HG03432 (cell line): ENCODE data around the gene ETHE1.
"Not testable (repeated sequence)": the region's sequence is repeated elsewhere in the genome, so short reads cannot be mapped to it uniquely, and the experiment has no call there.

ENCODE experiments used
- ATAC-seq: cut with Tn5 transposase; IDR thresholded peaks from one replicate; pipeline ENCODE4 v1.9.1; 2021; ENCODE audit warnings: mild to moderate bottlenecking, moderate library complexity; ENCODE audit not compliant: unreplicated experiment

Gene ETHE1

GRCh38 chr19:43525836-43526771, 897 bp downstream of the ETHE1 start:
- ATAC-seq = no peak

GRCh38 chr19:43524922-43525835, 1.8 kb downstream of the ETHE1 start:
- ATAC-seq = peak; percentile 33

GRCh38 chr19:43523696-43524095, 3.3 kb downstream of the ETHE1 start:
- not testable (repeated sequence) for ATAC-seq

GRCh38 chr19:43522929-43523328, 4.1 kb downstream of the ETHE1 start:
- no peak for ATAC-seq

GRCh38 chr19:43519436-43520088, 7.4 kb downstream of the ETHE1 start:
- ATAC-seq = no peak

GRCh38 chr19:43518051-43518450, 8.9 kb downstream of the ETHE1 start:
- ATAC-seq = no peak

GRCh38 chr19:43512399-43512798, 14.6 kb downstream of the ETHE1 start:
- ATAC-seq = not testable (repeated sequence)

GRCh38 chr19:43511324-43511723, 15.7 kb downstream of the ETHE1 start:
- no peak for ATAC-seq

- ATAC-seq = no peak
These were observed 16.3 kb downstream of the ETHE1 start for GRCh38 chr19:43510713-43511112.

GRCh38 chr19:43507880-43508279, 19.1 kb downstream of the ETHE1 start:
- ATAC-seq = no peak

- no peak for ATAC-seq
These were observed 20.4 kb downstream of the ETHE1 start for GRCh38 chr19:43506629-43507028.

- ATAC-seq = no peak
These were observed 21.1 kb downstream of the ETHE1 start for GRCh38 chr19:43505941-43506340.

GRCh38 chr19:43505186-43505456, 21.9 kb downstream of the ETHE1 start:
- no peak for ATAC-seq

GRCh38 chr19:43504426-43505185, 22.4 kb downstream of the ETHE1 start, which contains the start of gene PHLDB3:
PHLDB3 (minus strand) TSS chr19:43504746; CDS start chr19:43504118, 628 bp downstream.
- peak; percentile 29 for ATAC-seq

- ATAC-seq = peak; percentile 88
These were observed 23.2 kb downstream of the ETHE1 start for GRCh38 chr19:43503501-43504425.

- ATAC-seq = no peak
These were observed 24.5 kb downstream of the ETHE1 start for GRCh38 chr19:43502419-43502976.

GRCh38 chr19:43501661-43502418, 25.2 kb downstream of the ETHE1 start:
- no peak for ATAC-seq

GRCh38 chr19:43499042-43499441, 28.0 kb downstream of the ETHE1 start:
- ATAC-seq = no peak
